Measurements from ENCODE around the gene HEATR5A.

- TF ChIP-seq, protein P1, sequence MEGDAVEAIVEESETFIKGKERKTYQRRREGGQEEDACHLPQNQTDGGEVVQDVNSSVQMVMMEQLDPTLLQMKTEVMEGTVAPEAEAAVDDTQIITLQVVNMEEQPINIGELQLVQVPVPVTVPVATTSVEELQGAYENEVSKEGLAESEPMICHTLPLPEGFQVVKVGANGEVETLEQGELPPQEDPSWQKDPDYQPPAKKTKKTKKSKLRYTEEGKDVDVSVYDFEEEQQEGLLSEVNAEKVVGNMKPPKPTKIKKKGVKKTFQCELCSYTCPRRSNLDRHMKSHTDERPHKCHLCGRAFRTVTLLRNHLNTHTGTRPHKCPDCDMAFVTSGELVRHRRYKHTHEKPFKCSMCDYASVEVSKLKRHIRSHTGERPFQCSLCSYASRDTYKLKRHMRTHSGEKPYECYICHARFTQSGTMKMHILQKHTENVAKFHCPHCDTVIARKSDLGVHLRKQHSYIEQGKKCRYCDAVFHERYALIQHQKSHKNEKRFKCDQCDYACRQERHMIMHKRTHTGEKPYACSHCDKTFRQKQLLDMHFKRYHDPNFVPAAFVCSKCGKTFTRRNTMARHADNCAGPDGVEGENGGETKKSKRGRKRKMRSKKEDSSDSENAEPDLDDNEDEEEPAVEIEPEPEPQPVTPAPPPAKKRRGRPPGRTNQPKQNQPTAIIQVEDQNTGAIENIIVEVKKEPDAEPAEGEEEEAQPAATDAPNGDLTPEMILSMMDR (IDR thresholded peaks at IDR 0.05), result no peak
- TF ChIP-seq POLR2A (IDR thresholded peaks at IDR 0.05) (peak in 2 of 4 donors; percentile 16 to 33), EP300 (IDR thresholded peaks at IDR 0.05) (no peak), POLR2AphosphoS5 (IDR thresholded peaks at IDR 0.05) (peak; percentile 61 to 90 (median 84))
Measured at GRCh38 chr14:31456841-31457664, 36.7 kb upstream of the HEATR5A start, which contains the start of gene DTD2.
